GM12878 (cell line): ENCODE data around the gene TCF7L2. TPM values are rescaled to one million over a fixed set of nuclear protein-coding genes. Genes with fewer than 3 reads are reported as not detected.

Source experiments
- ATAC-seq: fragments of 200-7000 bp; cut with Tn5 transposase; 3 replicates; pipeline ENCODE4 v1.9.1; 2020; ENCODE audit warnings: mild to moderate bottlenecking, moderate library complexity
- BruUV-seq: library from RNA; stranded (reverse); fragments of 400-500 nt; replicated peaks from 2 replicates; lab custom pipeline; 2021; lab: Mats Ljungman, UMichigan
- CTCF ChIA-PET: fragments of 300-600 bp; sonication (Branson Sonifier 250); formaldehyde crosslinking; extraction: SDS; loops from one replicate; lab custom pipeline; 2021; ENCODE audit warnings: inconsistent platforms; lab: Yijun Ruan, JAX
- POLR2A ChIA-PET: fragments of 350-600 bp; formaldehyde crosslinking; extraction: SDS; loops from one replicate; lab custom pipeline; 2021; ENCODE audit warnings: inconsistent platforms; lab: Charles Lee
- RAD21 ChIA-PET: fragments of 300-600 bp; sonication (Branson Sonifier 250); formaldehyde crosslinking; loops from one replicate; lab custom pipeline; 2023; ENCODE audit warnings: antibody characterized with exemption; ENCODE audit not compliant: unreplicated experiment; lab: Charles Lee
- SMC1A ChIA-PET: fragments of 300-600 bp; sonication (Branson Sonifier 250); formaldehyde crosslinking; loops from one replicate; lab custom pipeline; 2023; ENCODE audit not compliant: unreplicated experiment, uncharacterized antibody; lab: Charles Lee
- DNase-seq: peaks from one replicate; pipeline ENCODE4 v3.0.0-alpha.2; 2011; ENCODE audit warnings: low read depth, low spot score
- FAIRE-seq: peaks from 3 replicates; lab custom pipeline; 2011; peaks lifted over from hg19 to GRCh38; lab: Jason Lieb, UNC
- H2AFZ ChIP-seq: 2 replicates; pipeline ENCODE4 v1.6.0; 2011; ENCODE audit warnings: low read depth, low read length, control low read depth; ENCODE audit not compliant: control insufficient read depth
- H3K27ac ChIP-seq: 2 replicates; pipeline ENCODE4 v1.5.1; 2011; ENCODE audit warnings: control low read depth; ENCODE audit not compliant: control insufficient read depth, insufficient read depth
- H3K27me3 ChIP-seq, 2 experiments: replicated peaks in 1 of 2; 2 replicates each; pipeline versions ENCODE4 v1.6.0 to v1.6.1; 2011; ENCODE audit warnings: low read length in 1 of 2; ENCODE audit not compliant: control insufficient read depth in 2 of 2, insufficient read depth in 2 of 2
- H3K36me3 ChIP-seq, 2 experiments: 2 replicates each; pipeline ENCODE4 v1.5.1; 2011; ENCODE audit warnings: low read length in 1 of 2; ENCODE audit not compliant: control insufficient read depth in 2 of 2, insufficient read depth in 2 of 2
- H3K4me1 ChIP-seq: 2 replicates; pipeline ENCODE4 v1.6.1; 2011; ENCODE audit warnings: mild to moderate bottlenecking, low read length, moderate library complexity, mixed read lengths; ENCODE audit not compliant: control insufficient read depth, insufficient read depth
- H3K4me2 ChIP-seq: 2 replicates; pipeline ENCODE4 v1.6.0; 2011; ENCODE audit warnings: control low read depth; ENCODE audit not compliant: control insufficient read depth, insufficient read depth
- H3K4me3 ChIP-seq: fragments of 200-600 bp; sonication (generic); 2 replicates; pipeline ENCODE4 v1.5.1; 2016
- H3K79me2 ChIP-seq: 2 replicates; pipeline ENCODE4 v1.6.0; 2011; ENCODE audit warnings: low read length; ENCODE audit not compliant: control insufficient read depth, insufficient read depth
- H3K9ac ChIP-seq: 2 replicates; pipeline ENCODE4 v1.8.0; 2011; ENCODE audit warnings: low read length, control low read depth, mixed read lengths; ENCODE audit not compliant: control insufficient read depth, insufficient read depth
- H3K9me3 ChIP-seq: replicated peaks from 3 replicates; pipeline ENCODE4 v1.5.1; 2011; ENCODE audit warnings: mild to moderate bottlenecking, low read length; ENCODE audit not compliant: control insufficient read depth, insufficient read depth
- H4K20me1 ChIP-seq: 2 replicates; pipeline ENCODE4 v1.6.0; 2011; ENCODE audit not compliant: control insufficient read depth, insufficient read depth
- BHLHE40 ChIP-seq, 2 experiments: fragments of 450-650 bp in 1 of 2; IDR thresholded peaks; 2 replicates each; pipeline ENCODE4 v1.6.1; 2011 to 2017; ENCODE audit warnings: low read depth in 2 of 2, borderline replicate concordance in 1 of 2, improper control_type of control experiment in 1 of 2, low read length in 1 of 2, mild to moderate bottlenecking in 1 of 2
- BMI1 ChIP-seq: fragments of 450-650 bp; IDR thresholded peaks from 2 replicates; pipeline ENCODE4 v1.6.1; 2016; ENCODE audit warnings: mild to moderate bottlenecking, moderate library complexity, borderline replicate concordance
- CHD4 ChIP-seq: fragments of 200-600 bp; sonication (generic); IDR thresholded peaks from 2 replicates; pipeline ENCODE4 v1.6.1; 2016; ENCODE audit warnings: mild to moderate bottlenecking
- FOS ChIP-seq: IDR thresholded peaks from 3 replicates; pipeline ENCODE4 v1.6.1; 2011; ENCODE audit warnings: borderline replicate concordance; ENCODE audit not compliant: insufficient read length; ENCODE audit errors: extremely low read depth
- IRF4 ChIP-seq: IDR thresholded peaks from 2 replicates; pipeline ENCODE4 v1.6.1; 2011; ENCODE audit warnings: low read depth, low read length
- KDM1A ChIP-seq: fragments of 200-600 bp; sonication (generic); IDR thresholded peaks from 2 replicates; pipeline ENCODE4 v1.6.1; 2016; ENCODE audit warnings: borderline replicate concordance
- MAX ChIP-seq: IDR thresholded peaks from 2 replicates; pipeline ENCODE4 v1.6.1; 2012; ENCODE audit warnings: low read depth, low read length, improper control_type of control experiment
- NFYB ChIP-seq: IDR thresholded peaks from 2 replicates; pipeline ENCODE4 v1.6.1; 2011; ENCODE audit warnings: low read depth, mild to moderate bottlenecking, low read length, improper control_type of control experiment, moderate library complexity; ENCODE audit not compliant: insufficient read depth
- NR2C1 ChIP-seq: fragments of 450-650 bp; IDR thresholded peaks from 2 replicates; pipeline ENCODE4 v1.6.1; 2017; ENCODE audit warnings: antibody characterized with exemption, mild to moderate bottlenecking, moderate library complexity
- POLR2A ChIP-seq: IDR thresholded peaks from 2 replicates; pipeline ENCODE4 v1.6.1; 2011; ENCODE audit warnings: low read depth, mild to moderate bottlenecking, low read length
- RBBP5 ChIP-seq: fragments of 200-600 bp; sonication (generic); conservative IDR thresholded peaks from 2 replicates; pipeline ENCODE4 v1.6.1; 2016
- SMARCA5 ChIP-seq: fragments of 450-650 bp; IDR thresholded peaks from 2 replicates; pipeline ENCODE4 v1.6.1; 2017; ENCODE audit warnings: mild to moderate bottlenecking
- STAT1 ChIP-seq: fragments of 450-650 bp; conservative IDR thresholded peaks from 2 replicates; pipeline ENCODE4 v1.6.1; 2014; ENCODE audit warnings: antibody characterized with exemption, mild to moderate bottlenecking
- TAF1 ChIP-seq: IDR thresholded peaks from 2 replicates; pipeline ENCODE4 v1.6.1; 2011; ENCODE audit warnings: mild to moderate bottlenecking, low read depth, low read length, borderline replicate concordance
- ZNF207 ChIP-seq: fragments of 450-650 bp; IDR thresholded peaks from 2 replicates; pipeline ENCODE4 v1.6.1; 2014; ENCODE audit warnings: antibody characterized with exemption, mild to moderate bottlenecking, borderline replicate concordance
- WGBS: methylation state at CpG from one replicate; pipeline ENCODE4 v1.1.6; 2016; ENCODE audit warnings: low lambda C conversion rate; ENCODE audit not compliant: insufficient replicate concordance, insufficient coverage; ENCODE audit errors: missing lambda C conversion rate; 5-methylcytosine and 5-hydroxymethylcytosine counted together
- in situ Hi-C: fragments of 300-500 bp; cut with MboI; formaldehyde crosslinking; loops from 9 replicates; pipeline ENCODE4 v1.14.3; 2018; ENCODE audit warnings: mixed read lengths
- intact Hi-C: fragments of 100-400 bp; cut with micrococcal nuclease; formaldehyde crosslinking; loops from one replicate; pipeline ENCODE4 v1.14.2; 2022; ENCODE audit not compliant: unreplicated experiment
- polyA plus RNA-seq, 11 experiments: library from polyadenylated mRNA; depleted of rRNA in 4 of 11; unstranded in 6 of 11; stranded (reverse) in 5 of 11; fragments of >200 nt; fragmentation: Nextera tagmentation in 4 of 11; fragmentation: Illumina TruSeq in 1 of 11; extraction: Ambion mirVana in 4 of 11; extraction: Trizol in 1 of 11; gene quantifications; 1 replicate in 1 of 11; 2 replicates in 10 of 11; pipeline versions ENCODE4 v1.2.1 to v1.2.3, GENCODE V29; 2011 to 2016; ENCODE audit warnings: inconsistent platforms in 2 of 11, missing spikeins in 2 of 11, low read depth in 1 of 11
- total RNA-seq, 4 experiments: library from RNA; depleted of rRNA in 3 of 4; stranded (reverse); fragments of >200 nt in 3 of 4; fragmentation: Illumina TruSeq in 1 of 4; extraction: Trizol in 1 of 4; gene quantifications; 2 replicates each; pipeline versions ENCODE4 v1.2.1 to v1.2.3, GENCODE V29; 2013 to 2021
- TF ChIP-seq, protein P1 (sequence below): fragments of 450-650 bp; IDR thresholded peaks from 2 replicates; pipeline ENCODE4 v1.6.1; 2018; ENCODE audit warnings: borderline replicate concordance, mild to moderate bottlenecking; ENCODE audit not compliant: partially characterized antibody
- TF ChIP-seq, protein P2 (sequence below): fragments of 150-350 bp; IDR thresholded peaks from 2 replicates; pipeline ENCODE4 v1.6.1; 2014; ENCODE audit warnings: mild to moderate bottlenecking, low read depth, low read length
- TF ChIP-seq, protein P3 (sequence below): IDR thresholded peaks from 2 replicates; pipeline ENCODE4 v1.6.1; 2011; ENCODE audit warnings: borderline replicate concordance, low read depth, mild to moderate bottlenecking, moderate library complexity, mixed read lengths, low read length; ENCODE audit not compliant: insufficient read depth; ENCODE audit errors: extremely low read length

The TCF7L2 gene
- total and polyA plus RNA-seq, 10 of the 15 experiments (the other 5 are each of a cell fraction or from before 2014, with no cell fraction given) = 0.02 to 1.1 (median 0.35) TPM; not detected in 4

DNA sequence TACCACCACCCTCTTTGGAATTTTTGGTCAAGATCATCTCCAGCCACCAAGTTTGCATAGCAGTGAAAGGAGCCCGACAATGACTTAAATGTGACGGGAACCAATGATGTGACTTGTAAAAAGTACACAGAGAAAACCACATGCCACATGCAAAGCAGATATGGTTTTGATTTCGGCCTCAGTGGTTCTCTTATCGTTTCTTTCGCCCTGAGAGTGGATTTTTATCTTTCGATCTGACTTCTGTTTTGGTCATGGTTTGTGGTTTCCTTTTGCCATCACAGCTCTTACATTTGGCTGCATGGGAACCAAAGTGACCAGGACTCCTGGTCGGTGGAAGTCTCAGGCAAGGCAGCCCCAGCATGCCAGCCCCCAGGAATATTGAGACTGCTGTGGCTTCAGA lies 31.5 kb downstream of the TCF7L2 start (continued):
- TF ChIP-seq, protein P1, sequence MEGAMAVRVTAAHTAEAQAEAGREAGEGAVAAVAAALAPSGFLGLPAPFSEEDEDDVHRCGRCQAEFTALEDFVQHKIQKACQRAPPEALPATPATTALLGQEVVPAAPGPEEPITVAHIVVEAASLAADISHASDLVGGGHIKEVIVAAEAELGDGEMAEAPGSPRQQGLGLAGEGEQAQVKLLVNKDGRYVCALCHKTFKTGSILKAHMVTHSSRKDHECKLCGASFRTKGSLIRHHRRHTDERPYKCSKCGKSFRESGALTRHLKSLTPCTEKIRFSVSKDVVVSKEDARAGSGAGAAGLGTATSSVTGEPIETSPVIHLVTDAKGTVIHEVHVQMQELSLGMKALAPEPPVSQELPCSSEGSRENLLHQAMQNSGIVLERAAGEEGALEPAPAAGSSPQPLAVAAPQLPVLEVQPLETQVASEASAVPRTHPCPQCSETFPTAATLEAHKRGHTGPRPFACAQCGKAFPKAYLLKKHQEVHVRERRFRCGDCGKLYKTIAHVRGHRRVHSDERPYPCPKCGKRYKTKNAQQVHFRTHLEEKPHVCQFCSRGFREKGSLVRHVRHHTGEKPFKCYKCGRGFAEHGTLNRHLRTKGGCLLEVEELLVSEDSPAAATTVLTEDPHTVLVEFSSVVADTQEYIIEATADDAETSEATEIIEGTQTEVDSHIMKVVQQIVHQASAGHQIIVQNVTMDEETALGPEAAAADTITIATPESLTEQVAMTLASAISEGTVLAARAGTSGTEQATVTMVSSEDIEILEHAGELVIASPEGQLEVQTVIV = no peak
- TF ChIP-seq RBBP5 (no peak), CHD4 (no peak), BMI1 (peak; percentile 53; the same call in 1 of the 2 replicates), NR2C1 (no peak), SMARCA5 (no peak), NFYB (peak; percentile 69), MAX (no peak), IRF4 (peak; percentile 96)

DNA sequence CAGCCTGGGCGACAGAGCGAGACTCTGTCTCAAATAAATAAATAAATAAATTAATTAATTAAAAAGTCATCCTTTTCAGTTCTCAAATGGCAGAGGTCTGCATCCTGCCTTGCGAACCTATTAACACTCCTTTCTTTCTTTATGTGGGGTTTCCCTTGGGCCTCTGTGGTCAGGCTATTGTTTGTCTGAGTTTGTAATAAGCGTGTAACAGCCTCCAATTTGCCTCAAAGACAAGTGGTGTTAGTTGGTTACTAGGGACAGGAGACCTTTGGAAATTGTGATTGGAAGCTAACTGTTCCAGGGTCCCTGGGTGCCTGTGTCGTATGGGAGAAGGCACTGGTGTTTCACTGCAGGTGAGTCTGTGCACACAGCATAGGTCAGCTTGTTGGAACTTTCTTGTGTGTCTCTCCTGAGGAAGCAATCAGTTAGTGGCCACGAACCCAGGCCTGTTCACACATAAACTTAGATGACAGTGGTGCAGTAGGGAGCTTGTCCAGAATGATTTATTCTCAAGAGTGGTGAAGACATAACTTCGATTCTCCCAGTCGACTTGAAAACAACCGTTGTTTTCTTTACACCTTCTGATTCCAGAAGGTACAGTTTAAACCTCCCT lies 33.5 kb downstream of the TCF7L2 start:
- intact Hi-C loops = no loop called here
- H3K79me2 ChIP-seq = no peaks in the 10 kb centered on the region
- in situ Hi-C loops = no loop called here
- ChIA-PET SMC1A (no interaction called here), POLR2A (no interaction called here), RAD21 (no interaction called here), CTCF (interaction anchor here (0.6 kb wide), 1 partner anchor 614 kb away, joined by 4 read pairs; no protein-coding TSS in a partner anchor)
- TF ChIP-seq ZNF207 (no peak), BHLHE40 (IDR thresholded peaks at IDR 0.05; ENCODE audit: borderline replicate concordance in 1 of 2, low read depth in 2 of 2, low read length in 1 of 2) (no peak), FOS (no peak), POLR2A (no peak), STAT1 (no peak), TAF1 (no peak), KDM1A (no peak)
- TF ChIP-seq, protein P2, sequence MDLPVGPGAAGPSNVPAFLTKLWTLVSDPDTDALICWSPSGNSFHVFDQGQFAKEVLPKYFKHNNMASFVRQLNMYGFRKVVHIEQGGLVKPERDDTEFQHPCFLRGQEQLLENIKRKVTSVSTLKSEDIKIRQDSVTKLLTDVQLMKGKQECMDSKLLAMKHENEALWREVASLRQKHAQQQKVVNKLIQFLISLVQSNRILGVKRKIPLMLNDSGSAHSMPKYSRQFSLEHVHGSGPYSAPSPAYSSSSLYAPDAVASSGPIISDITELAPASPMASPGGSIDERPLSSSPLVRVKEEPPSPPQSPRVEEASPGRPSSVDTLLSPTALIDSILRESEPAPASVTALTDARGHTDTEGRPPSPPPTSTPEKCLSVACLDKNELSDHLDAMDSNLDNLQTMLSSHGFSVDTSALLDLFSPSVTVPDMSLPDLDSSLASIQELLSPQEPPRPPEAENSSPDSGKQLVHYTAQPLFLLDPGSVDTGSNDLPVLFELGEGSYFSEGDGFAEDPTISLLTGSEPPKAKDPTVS = no peak
- TF ChIP-seq, protein P3, sequence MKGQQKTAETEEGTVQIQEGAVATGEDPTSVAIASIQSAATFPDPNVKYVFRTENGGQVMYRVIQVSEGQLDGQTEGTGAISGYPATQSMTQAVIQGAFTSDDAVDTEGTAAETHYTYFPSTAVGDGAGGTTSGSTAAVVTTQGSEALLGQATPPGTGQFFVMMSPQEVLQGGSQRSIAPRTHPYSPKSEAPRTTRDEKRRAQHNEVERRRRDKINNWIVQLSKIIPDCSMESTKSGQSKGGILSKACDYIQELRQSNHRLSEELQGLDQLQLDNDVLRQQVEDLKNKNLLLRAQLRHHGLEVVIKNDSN = no peak
- no peaks in the 10 kb centered on the region; the same call in none of the 2 replicates for H3K4me1 ChIP-seq
- H4K20me1 ChIP-seq = no peaks in the 10 kb centered on the region
- H3K27me3 ChIP-seq = no peaks in the 10 kb centered on the region
- ATAC-seq (no peak), DNase-seq (no peak), FAIRE-seq (no peak)
- no peak overlapping the region for H3K9ac ChIP-seq
- no peak overlapping the region for H3K4me2 ChIP-seq
- BruUV-seq = no TSS peak
- H2AFZ ChIP-seq = no peak overlapping the region
- no peaks in the 10 kb centered on the region for H3K36me3 ChIP-seq
- 46% methylated on average over 9 of the region's 9 CpGs for WGBS
- no peak overlapping the region for H3K4me3 ChIP-seq
- peaks cover 7% of the 10 kb centered on the region for H3K9me3 ChIP-seq
- H3K27ac ChIP-seq = no peak overlapping the region
